NCI-H460 (cell line): Measurements from ENCODE around the gene ZNF33A. TPM values are rescaled to one million over a fixed set of nuclear protein-coding genes. Genes with fewer than 3 reads are reported as not detected.
"Not testable (repeated sequence)": the region's sequence is repeated elsewhere in the genome, so short reads cannot be mapped to it uniquely, and the experiment has no call there.

ENCODE experiments used
- DNase-seq: peaks from one replicate; pipeline ENCODE4 v3.0.0-alpha.2; 2016; ENCODE audit warnings: low read depth; ENCODE audit errors: extremely low read depth
- small RNA-seq, 2 experiments: library from RNA; depleted of rRNA; stranded (forward); fragments of <200 nt; gene quantifications; one replicate each; pipeline ENCODE3, GENCODE V24; 2014
- total RNA-seq: library from RNA; depleted of rRNA; stranded (reverse); fragments of >200 nt; shearing (Covaris generic); gene quantifications from 2 replicates; pipeline ENCODE4 v1.2.3, GENCODE V29; 2014; rRNA removed

The ZNF33A gene
- total RNA-seq, 1 experiment from 2014 or later, result 13.1 TPM

DNA sequence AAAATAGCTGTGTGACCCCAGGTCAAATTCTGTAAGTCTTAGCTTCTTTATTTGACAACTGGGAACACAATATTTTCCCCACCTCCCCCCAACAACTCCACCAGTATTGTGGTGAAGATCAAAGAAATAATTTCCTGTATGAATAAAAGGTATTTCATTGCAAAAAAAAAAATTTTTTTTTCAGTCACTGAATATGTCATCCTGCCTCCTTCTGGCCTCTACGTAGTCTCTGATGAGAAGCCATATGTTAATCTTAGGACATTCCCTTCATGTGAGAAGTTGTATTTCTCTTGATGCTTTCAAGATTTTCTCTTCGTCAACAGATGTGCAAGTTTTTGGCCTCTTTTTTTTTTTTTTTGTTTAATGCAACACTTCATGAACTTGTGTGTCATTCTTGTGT is 33.0 kb downstream of the ZNF33A start:
- no peak for DNase-seq

DNA sequence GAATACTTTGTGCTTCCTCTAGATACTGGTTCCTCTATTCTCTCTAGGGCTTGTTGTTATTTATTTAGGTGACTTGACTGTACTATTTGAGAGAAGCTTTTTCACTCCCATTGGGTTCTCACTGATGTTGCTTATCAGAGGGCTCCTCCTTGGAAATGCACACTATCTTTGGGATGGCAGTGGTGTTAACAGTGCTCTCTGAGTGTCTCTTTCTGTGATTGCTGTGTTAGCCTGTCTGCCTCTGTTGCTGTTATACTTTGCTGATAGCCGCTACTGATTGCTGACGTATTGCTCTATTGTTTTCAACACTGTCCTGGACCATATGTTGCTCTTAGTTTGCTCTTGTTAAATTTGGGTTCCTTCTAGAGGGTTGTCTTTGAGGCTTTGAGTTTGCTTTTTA is 34.7 kb downstream of the ZNF33A start:
- no peak for DNase-seq

DNA sequence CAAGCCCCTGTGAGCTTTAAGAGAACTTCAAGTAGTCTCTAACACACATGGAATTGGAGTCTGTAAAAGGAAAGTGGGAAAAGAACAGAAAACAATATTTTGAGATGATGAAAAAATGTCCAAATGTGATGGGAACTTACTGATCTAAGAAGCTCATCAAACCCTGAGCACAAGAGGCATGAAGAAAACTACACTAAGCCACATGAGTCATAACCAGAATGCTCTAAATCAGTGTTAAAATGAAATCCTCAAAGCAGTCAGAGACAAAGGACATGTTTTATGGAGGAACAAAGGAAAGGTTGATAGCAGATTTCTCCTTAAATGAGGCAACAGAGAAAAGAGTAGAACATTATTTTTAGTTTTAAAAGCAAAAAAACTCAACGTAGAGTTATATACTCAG is 37.2 kb downstream of the ZNF33A start:
- DNase-seq, result no peak

DNA sequence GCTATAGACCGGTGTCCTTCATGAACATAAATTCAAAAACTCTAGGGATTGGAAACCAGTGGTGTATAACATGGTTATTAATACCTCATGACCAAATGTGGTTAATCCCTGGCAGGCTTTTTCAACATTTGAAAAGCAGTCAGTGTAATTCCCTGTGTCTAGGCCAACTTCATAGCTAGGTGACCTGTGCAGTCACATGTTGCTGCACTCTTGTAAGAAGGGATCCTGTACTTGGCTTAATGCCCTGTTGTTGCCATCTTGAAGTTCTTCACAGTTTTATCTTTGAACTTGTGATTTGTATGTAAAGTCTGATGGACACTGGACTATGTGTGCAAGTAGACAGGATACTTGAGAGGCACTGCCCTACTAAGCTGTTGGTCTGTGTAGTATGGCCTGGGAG is 39.7 kb downstream of the ZNF33A start:
- no peak for DNase-seq

DNA sequence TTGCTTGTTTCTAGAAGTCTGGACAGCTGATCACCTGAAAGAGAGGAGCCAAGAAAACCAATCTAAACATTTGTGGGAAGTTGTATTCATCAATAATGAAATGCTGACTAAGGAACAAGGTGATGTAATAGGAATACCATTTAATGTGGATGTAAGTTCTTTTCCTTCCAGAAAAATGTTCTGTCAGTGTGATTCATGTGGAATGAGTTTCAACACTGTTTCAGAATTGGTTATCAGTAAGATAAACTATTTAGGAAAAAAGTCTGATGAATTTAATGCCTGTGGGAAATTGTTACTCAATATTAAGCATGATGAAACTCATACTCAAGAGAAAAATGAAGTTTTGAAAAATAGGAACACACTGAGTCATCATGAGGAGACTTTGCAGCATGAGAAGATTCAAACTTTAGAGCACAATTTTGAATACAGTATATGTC is 43.9 kb downstream of the ZNF33A start:
- no peak for DNase-seq

DNA sequence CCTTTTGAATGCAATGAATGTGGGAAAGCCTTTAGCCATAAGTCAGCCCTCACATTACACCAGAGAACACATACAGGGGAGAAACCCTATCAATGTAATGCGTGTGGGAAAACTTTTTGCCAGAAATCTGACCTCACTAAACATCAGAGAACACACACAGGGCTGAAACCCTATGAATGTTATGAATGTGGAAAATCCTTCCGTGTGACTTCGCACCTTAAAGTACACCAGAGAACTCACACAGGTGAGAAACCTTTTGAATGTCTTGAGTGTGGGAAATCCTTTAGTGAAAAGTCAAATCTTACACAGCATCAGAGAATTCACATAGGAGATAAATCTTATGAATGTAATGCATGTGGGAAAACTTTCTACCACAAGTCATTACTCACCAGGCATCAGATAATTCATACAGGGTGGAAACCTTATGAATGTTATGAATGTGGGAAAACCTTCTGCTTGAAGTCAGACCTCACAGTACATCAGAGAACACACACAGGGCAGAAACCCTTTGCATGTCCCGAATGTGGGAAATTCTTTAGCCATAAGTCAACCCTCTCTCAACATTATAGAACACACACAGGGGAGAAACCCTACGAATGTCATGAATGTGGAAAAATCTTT is 44.9 kb downstream of the ZNF33A start:
- not testable (repeated sequence) for DNase-seq

DNA sequence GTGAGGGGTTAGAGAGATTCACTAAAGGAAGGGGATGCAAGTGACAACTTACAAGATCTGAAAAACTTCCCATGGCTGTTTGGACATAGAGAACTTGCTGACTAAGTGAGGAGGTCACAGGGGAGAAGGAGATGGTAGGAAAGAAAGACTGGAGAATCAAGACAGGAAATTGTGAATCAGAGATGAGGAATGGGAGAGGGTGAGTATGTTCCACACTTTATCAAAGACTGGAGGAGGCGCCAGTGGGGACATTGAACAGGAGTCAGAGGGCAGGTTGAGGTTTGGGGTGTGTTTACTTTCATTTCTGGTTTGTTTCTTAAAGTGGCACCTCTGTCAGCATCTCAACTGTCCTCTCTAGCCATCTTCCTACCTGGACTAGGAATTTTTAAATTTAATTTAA is 59.2 kb downstream of the ZNF33A start:
- DNase-seq, result not testable (repeated sequence)

DNA sequence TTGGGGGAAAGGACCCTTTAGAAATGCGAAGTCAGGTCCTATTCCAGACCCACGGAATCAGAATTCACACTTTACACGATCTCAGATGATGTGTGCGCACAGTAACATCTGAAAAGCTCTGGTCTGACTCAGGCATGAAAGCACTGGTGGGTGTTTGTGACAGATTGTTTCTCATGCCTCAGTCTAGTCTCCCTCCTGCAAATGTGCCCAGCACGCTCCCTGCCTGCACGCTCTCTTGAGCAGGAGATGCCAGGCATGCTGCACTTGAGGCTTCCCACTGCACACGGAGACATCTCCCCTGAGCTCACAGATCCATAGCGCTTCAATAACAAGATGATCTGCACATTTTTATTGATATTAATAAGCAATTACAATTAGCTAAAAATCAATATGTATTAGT is 60.0 kb downstream of the ZNF33A start:
- DNase-seq, result no peak

DNA sequence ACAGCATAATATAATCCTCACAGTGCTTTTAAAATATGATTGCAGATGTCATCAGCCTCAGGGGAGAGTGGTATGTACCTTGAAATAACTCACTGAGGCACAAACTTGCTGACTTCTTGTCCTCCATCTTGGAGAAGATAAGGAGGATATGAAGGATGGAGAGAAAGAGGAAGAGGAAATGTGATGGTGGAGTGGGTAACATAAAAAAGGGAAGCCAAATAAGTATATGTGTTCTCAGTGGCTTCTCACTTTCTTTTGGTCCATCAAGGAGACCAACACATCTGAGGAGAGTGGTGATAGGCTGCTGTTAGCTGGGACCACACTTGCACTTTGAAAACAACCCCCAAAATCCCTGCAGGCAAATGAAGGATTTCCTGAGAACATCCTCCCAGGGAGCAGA is 62.1 kb downstream of the ZNF33A start:
- no peak for DNase-seq

DNA sequence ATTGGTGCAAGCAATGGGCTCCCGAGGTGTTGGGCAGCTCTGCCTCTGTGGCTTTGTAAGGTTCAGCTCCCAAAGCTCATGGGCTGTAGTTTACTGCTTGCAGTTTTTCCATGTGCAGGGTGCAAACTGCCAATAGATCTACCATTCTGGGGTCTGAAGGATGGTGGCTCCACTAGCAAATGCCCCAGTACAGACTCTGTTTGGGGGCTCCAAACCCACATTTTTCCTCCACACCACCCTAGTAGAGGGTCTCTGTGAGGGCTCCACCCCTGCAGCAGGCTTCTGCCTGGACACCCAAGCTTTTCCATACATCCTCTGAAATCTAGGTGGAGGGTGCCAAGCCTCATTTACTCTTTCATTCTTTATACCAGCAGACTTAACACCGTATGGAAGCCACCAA is 66.2 kb downstream of the ZNF33A start:
- DNase-seq, result no peak

DNA sequence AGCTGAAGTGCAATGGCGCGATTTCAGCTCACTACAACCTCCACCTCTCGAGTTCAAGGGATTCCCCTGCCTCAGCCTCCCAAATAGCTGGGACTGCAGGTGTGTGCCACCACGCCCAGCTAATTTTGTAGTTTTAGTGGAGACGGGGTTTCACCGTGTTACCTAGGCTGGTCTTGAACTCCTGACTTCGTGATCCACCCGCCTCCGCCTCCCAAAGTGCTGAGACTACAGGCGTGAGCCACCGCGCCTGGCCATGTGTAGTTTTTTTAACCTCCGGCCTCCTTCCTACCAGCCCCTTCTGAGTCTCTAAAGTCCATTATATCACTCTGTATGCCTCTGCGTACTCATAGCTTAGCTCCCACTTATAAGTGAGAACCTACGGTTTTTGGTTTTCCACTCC is 82.8 kb downstream of the ZNF33A start:
- not testable (repeated sequence) for DNase-seq

DNA sequence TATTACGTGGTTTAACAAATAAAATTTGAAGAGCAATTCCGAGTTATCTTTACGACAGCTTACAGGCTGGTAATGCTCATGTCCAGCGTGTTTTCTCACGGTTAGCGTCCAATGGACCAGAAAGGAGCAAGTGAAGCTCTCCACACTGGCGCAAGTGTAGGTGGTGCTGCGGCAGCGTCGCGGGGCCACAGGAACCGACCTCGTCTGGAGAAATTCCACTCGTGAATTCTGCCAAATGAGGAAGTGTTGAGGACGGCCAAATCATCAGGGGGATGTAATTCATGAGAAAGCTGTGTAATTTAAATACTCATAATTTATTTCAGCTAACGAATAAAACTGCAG is 83.3 kb downstream of the ZNF33A start:
- DNase-seq, result no peak

DNA sequence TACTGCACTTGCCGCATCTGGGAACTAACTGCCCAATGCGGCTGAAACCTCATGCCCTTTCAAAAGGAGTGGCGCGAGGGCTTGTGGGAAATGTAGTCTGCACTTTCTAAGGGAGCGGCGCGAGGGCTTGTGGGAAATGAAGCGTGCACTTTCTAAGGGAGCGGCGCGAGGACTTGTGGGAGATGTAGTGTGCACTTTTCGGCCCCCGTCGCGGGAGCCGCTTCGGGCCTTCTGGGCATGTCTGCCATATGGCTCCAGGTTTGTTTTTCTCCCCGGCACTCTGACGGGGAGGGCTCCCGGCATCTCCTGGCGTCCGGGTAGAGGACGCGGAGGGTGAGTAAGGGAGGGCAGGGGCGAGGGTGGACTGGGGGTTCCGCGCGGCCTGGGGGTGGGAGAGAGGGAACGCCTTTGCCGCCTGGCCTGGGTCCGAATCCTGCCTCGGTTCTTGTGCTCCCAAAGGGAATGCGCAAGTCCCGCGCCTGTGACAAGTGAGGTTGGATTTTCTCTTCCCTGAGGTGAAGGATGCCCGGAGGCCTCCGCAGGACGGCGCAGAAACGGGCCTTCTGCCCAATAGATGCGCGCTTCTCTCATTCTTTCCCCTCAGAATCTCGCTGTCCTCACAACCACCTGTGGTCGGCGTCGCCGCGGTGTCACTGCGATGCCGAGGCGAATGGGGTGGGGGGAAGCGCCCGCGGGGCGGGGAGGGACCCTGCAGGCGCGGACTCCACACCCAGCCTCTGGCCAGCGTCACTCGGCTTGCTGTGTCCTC is 83.9 kb downstream of the ZNF33A start, which contains the start of gene ZNF37A:
TSS of gene ZNF37A (plus strand) at position 180 of the 769 bp plus-strand sequence. CDS start 2,281 bp downstream, outside the sequence.
- DNase-seq, result peak; percentile 93

DNA sequence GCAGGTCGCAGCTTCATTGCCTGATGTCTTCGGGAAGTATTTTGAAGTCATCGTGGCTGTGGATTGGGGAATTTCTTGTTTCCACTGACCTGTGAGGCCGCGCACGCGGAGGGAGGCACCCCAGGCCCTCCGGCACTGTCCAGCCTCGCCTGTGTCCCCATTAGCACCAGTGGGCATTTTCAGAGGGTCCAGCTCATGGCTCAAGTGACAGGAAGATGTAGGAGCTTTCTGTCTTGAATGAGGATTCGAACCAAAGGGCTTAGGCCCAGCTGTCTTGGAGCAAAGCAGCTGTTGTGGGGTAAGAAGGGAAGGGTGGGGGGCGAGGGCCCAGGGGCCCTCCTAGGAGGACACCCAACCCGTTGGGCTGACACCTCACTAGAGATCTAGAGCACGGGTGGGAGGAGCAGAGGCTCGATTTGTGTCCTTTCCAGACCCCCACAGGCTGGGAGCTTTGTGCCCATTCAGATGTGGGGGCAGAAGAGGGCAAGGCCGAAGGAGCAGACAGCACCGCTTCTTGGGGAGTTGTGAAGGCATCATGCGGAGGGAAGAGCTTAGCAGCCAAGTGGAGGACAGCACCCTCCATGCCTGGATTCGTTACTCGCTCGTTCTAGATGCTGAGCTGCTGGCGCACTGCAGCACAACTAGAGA is 84.6 kb downstream of the ZNF33A start:
- DNase-seq, result no peak

DNA sequence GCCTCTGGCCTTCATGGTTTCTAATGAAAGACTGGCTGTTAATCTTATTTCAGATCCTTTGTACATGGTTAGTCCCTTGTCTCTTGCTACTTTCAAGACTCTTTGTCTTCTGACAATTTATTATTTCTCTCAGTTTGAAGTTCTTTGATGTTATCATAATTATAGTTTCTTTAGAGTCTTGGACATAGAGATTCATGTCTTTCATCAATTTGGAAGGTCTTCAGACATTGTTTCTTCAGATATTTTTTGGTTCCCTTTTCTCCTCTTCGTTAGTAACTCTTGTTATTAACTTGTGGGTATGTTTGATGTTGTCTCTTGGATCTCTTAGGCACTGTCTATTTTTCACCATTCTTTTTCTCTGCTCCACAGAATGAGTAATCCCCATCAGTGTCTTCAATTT is 92.4 kb downstream of the ZNF33A start:
- no peak for DNase-seq

DNA sequence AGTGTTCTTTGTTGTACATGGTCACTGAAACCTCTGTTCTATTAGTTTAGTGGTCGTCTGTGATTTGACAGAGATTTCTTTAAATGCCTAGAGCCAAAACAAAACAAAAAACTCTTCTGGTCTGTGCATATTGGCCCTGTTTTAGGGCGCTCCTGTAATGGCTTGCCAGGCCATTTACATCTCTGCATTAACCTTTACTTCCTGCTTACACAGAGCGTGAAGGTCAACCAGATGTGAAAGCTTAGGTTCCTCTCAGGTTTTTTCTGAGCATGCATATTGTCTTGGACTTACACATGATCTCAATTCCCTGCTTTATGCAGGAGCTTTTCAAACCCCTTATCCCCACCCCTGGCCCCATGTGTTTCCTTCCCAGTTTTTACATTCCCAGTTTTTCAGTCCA is 93.3 kb downstream of the ZNF33A start:
- no peak for DNase-seq

DNA sequence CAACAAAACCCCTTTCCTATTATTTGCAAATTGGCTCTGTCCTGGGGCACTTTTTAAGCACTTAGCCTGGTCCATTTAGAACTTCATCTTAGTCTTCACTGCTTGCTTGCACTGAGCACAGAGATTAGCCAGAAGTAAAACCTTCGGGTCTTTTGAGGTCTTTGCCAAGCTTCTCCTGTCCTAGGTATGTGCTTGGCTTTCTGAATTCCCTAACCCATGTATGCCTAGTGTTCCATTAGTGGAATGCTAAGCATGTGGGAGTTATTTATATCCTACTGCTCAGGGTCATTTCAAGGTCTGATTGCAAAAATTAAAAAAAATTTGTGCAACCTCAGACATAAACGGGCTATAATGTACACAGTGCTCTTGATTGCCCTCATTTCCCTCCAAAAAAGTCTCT is 101.7 kb downstream of the ZNF33A start:
- DNase-seq, result no peak

Small RNA genes within 50 kb of the gene (small RNA-seq; reads per million reads assigned to genes)
- 0 reads per million in 2 experiments for gene AL161931.1
- gene FXYD6P2, result 0 reads per million in 2 experiments
- 0 reads per million in 2 experiments for gene RF00019
- 0 reads per million in 2 experiments for gene RNU6-795P

Other genes starting within 250 kb of the ZNF33A start
- gene ZNF248, start 153.1 kb upstream of the ZNF33A start, total RNA-seq, result 7.8 and 11.6 TPM in 2 replicates
- gene ZNF25, start 34.0 kb upstream of the ZNF33A start, total RNA-seq, result 6.4 and 9.4 TPM in 2 replicates
- gene ZNF37A, start 83.7 kb downstream of the ZNF33A start, total RNA-seq, result 11.9 and 16.3 TPM in 2 replicates